ENCODE results near the gene FBXW5.

FBXW5 gene

DNA sequence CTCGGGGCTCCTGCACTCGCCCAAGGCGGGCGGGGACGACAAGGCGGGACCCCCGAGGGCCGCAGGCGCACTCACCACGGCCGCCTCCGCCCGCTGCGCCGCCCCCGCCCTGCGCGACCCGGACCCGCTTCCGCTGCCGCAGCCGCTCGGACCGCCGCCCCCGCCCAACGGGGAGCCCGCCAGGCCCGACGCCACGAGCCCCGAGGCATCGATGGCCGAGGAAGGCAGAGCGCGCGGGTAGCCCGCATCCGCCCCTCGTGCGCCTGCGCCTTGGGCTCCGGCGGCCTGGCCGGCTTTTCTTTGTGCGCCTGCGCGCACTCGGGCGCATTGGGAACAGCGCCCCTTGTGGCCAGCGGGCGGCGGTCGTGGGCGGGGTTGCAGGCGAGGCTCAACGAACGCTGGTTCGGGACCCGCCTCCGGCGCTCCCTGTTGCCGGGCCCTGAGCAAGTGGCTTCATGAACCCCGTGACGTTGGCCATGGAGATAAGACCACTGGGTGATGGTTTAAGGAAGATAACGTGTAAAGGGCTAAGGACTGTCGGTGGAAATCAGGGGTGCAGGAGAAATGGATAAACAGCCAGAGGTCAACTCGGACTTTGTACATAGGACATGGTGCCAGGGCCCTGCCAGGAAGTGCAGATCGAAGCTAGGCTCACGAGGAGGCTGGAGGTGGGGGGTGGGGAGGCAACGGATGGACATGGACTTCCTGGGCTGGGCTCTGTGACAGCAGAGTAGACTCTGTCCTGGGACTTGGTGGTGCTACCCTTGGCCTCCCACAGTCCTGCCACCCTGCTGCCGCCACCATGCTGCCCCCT lies at the start of gene FBXW5, which contains the start of gene C8G:
Gene FBXW5, minus strand, starts transcription at position 220 of the 814 bp plus-strand sequence. CDS start 655 bp downstream, outside the sequence.
Gene C8G, plus strand, starts transcription at position 725 of the 814 bp plus-strand sequence. Its CDS starts 78 bp downstream, at position 803.
- DNase-seq, result peak; percentile 49 to 93

GRCh38 chr9:136992819-136993369 lies 48.4 kb upstream of the FBXW5 start:
- no peak for DNase-seq

DNA sequence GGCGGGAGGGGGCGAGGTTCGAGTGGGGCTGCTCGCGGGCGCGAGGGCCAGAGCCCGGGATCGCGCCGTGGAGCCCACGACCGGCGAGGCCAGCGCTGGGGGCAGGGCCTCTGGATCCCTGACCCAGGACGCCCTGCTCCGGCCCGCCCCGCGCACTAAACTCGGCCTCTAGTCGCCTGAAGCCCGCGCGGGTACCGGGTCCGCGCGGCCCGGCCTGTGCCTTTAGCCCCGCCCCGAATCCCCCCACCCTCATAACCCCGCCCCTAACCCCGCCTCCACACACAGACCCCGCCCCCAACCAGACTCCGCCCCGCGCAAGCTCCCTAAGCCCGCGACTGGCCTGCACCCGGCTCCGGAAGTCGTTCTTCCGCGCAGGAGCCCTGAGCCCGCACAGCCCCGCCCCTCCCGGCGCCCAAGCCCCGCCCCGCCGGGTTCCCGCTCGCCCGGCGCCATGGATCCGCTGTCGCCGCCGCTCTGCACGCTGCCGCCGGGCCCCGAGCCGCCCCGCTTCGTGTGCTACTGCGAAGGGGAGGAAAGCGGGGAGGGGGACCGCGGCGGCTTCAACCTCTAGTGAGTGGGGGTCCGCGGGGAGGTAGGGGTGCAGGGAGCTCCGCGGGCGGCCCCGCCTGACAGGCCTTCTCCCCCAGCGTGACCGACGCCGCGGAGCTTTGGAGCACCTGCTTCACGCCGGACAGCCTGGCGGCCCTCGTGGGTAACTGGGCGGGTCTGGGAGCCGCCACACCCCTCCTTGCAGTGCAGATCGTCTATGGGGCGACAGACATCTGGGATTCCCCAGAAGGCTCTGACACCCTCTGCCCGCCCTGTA lies 47.7 kb upstream of the FBXW5 start, which contains the start of gene PAXX:
Gene PAXX, plus strand, starts transcription at position 430 of the 826 bp plus-strand sequence. Its CDS starts 22 bp downstream, at position 452.
- DNase-seq, result peak; percentile 20 to 80

DNA sequence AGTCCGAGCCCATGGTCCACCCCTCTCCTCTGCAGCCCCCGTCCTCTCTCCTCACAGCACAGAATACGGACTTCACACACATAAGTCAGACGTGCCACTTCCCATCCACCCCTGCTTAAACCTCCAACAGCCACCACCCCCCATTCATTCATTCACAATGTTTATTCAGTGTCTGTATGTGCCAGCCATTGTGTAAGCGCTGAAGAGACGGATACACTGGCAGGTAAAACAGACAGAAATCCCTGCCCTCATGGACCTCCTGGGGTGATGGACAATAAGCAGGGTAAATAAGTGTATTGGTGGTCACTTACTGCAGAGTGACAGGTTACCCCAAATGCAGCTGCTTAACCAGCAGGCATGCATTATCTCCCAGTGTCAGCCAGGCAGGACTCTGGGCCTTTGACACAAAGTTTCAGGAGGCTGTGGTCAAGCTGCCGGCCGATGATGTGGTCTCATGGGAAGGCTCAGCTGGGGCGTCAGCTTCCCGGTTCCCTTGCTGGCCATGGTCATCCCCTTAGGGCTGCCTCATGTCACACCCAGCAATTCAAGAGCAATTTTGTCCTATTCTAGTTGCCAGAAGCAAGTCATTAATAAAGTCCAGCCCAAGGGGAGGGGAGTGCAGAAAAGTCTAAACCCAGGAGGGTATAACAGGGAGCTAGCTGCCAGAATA lies 45.8 kb upstream of the FBXW5 start:
- DNase-seq, result no peak

GRCh38 chr9:136988872-136989271 lies 44.3 kb upstream of the FBXW5 start:
- no peak for DNase-seq

GRCh38 chr9:136985853-136986252 lies 41.3 kb upstream of the FBXW5 start:
- DNase-seq, result no peak

DNA sequence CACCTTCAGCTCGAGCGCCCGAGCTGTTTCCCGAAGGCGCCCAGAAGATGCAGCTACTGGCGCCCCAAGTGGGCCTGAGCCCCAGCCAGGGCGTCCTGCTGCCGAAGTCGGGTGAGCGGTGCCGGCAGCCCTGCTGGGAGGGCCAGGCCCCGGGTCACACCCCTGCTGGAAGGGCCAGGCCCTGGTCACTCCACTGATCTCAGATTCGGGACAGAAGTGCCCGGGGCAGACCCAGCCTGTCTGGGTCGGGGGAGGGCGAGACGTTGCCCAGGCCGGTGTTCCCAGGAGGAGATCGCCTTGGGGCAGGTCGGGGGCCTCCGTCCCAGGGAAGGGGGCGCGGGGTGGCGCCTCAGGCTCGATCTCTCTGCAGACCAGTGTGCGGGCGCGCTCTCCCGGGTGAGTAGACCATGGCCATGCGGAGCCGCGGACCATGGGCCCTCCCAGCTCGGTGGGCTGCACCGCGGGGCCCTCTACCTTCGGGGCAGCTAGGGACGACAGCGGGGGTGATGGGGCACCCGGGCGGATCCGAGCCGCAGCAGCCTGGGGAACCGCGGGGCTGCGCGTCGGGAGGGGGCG lies 40.6 kb upstream of the FBXW5 start:
- DNase-seq, result no peak

- DNase-seq, result no peak
Observed at GRCh38 chr9:136984464-136985026, 40.0 kb upstream of the FBXW5 start.

DNA sequence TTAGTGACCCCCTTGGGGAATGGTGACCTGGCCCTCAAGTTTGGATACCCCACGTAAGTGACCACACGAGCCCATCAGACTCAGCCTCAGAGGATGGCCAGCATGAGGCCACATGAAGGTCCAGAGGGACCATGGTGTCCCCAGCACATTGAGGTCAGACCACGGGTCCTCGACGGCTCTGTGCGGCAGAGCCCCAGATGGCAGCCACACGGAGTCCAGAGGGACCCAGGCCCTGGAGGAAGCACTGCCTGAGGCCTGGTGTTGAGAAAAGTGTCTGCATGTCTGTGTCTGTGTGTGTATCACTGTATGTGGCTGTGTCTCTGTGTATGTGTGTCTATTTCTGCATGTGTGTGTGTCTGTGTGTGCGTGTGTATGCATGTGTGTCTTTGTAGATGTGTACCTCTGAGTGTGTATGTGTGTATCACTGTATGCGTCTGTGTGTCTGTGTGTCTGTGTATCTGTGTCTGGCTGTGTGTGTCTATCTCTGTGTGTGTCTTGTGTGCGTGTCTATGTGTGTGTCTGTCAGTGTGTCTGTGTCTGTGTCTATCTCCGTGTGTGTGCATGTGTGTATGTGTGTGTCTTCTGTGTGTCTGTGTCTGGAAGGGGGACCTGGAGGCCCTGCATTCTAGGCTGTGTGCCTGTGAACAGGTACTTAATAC lies 39.2 kb upstream of the FBXW5 start:
- DNase-seq, result no peak

DNA sequence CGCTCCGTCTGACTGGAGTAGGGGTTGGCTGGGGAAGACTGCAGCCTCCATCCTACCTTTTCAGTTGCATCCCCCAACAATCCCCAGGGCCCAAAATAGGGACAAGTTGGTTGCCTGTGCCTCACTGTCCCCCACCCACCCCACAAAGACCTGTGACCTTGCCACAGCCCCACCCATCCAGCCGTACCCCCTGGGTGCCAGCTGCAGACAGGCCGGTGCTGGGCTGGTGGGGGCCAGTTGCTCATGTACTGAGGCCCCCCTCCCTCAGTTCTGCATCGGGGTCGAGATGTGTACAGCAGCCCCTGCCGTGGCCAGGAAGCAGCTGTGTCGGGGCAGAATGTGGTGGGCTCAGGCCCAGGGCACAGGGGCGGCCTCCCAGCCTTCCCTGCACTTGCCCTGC lies 38.6 kb upstream of the FBXW5 start:
- no peak for DNase-seq

DNA sequence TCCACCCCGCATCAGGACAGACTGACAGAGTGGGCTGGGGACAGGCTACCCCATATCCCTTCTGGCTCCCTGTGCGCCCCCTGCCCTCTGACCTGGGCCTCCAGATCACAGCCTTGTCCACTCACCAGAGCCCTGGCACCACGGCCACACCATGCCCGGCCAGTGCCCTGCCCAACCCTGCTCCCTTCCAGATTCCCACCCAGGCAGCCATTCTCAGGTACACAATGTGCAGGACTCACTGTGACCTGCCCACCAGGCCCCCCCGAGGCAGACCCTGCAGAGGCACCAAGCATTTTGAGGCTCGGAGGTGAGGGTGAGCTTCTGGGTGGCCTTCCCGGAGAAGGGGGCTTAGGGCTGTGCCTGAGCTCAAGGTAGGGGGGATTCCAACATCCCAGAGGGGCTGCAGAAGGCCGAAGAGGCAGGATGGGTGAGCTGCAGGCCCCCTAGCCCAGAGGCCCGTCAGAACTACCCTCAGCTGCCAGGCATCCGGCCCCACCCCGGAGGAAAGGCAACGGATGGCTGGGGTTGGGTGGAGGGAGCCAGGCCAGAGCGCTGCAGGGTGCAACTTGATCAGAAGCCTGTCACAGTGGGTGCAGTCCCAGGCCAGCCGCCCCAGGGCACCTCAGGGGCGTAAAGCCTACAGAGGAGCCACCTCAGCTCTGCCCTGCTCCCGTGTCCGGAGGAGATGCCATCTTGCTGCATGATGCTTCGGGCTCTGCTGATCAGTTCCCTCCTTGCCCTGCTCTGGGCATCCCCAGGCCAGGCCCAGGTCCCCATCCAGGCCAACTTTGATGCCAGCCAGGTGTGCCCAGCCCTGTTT lies 37.9 kb upstream of the FBXW5 start, which contains the start of gene LCNL1:
Gene LCNL1, plus strand, starts transcription at position 762 of the 820 bp plus-strand sequence. CDS start 594 bp downstream, outside the sequence.
- DNase-seq, result no peak

DNA sequence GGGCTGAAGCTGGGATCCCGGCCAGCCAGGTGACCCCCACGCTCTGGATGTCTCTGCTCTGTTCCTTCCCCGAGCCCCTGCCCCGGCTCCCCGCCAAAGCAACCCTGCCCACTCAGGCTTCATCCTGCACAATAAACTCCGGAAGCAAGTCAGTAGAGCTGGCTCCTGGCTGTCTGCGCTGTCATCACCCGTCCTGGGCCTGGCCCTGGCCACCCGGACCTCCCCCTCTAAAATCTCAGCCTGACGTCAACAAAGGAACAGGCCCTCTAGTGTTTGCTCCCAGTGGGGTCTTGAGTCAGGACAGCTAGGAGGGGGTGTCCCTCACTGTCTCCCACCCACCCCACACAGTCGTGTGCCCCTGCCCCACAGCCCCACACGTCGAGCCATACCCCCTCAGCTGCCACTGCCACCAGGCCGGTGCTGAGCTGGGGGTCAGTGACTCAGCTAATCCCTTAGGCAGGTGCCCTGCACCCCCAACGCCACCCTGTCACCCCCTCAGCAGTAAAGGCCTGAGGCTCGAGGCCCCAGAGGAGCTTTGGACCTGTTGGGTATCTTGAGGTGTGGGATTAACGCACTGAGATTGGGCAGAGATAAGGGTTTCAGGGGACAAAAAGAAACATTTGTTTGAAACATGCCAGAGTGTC lies 37.2 kb upstream of the FBXW5 start:
- DNase-seq, result no peak

- DNase-seq, result no peak
Observed at GRCh38 chr9:136980669-136981478, 36.3 kb upstream of the FBXW5 start.

DNA sequence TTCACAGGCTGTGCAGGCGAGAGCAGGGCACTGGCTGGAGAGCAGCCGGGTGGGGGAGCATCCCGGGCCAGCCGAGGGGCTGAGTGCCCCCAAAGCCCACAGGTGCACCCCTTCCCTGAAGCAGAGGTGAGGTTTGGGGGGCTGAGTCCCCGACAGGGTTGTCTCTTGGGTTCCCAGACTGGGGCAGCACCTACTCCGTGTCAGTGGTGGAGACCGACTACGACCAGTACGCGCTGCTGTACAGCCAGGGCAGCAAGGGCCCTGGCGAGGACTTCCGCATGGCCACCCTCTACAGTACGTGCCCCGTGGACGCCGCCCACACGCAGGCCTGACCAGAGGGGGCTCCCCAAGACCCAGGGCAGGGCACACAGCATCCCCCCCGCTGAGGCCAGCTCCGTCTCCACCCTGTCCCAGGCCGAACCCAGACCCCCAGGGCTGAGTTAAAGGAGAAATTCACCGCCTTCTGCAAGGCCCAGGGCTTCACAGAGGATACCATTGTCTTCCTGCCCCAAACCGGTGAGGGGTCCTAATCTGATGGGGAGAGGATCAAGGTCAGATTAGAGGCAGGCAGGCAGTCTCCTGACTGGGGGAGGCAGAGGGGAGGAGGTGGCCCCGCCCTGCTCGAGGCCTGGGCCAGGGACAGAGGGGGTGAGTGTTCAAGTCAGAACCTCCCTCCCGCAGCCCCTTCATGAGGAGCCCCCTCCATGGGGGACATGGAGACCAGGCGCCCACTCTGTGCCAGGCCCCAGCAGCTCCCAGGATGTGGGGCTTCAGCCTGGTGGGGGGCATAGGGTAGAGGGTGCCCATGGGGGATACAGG lies 35.4 kb upstream of the FBXW5 start:
- no peak for DNase-seq

- no peak for DNase-seq
Observed at GRCh38 chr9:136978865-136979544, 34.5 kb upstream of the FBXW5 start.

DNA sequence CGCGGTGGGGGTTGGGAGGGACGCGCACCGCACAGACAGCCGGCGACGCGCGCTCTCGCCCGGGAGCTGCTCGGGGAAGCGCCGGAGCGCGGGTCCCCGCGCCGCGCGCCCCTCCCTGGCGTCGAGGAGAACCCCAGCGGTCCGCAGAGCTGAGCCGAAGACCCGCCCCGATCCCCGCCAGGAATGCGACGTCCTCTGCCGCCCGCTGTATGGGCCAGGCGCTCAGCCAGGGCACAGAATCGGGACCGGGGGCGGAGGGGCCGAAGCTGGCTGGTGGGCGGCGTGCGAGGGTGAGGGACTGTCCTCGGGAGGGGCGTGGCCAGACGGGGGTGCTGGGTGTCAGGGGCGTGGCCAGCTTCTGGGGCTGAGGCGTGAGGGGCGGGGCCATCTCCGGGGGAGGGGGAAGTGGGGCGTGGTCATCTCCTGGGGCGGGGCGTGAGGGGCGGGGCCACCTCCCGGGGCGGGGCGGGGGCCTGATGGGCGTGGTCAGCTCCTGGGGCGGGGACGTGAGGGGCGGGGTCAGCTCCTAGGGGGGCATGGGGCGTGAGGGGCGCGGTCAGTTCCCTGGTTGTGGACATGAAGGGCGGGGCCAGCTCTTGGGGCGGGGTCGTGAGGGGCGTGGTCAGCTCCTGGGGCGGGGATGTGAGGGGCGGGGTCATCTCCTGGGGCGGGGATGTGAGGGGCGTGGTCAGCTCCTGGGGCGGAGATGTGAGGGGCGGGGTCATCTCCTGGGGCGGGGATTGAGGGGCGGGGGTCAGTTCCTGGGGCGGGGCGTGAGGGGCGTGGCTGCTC lies 33.7 kb upstream of the FBXW5 start:
- no peak for DNase-seq

DNA sequence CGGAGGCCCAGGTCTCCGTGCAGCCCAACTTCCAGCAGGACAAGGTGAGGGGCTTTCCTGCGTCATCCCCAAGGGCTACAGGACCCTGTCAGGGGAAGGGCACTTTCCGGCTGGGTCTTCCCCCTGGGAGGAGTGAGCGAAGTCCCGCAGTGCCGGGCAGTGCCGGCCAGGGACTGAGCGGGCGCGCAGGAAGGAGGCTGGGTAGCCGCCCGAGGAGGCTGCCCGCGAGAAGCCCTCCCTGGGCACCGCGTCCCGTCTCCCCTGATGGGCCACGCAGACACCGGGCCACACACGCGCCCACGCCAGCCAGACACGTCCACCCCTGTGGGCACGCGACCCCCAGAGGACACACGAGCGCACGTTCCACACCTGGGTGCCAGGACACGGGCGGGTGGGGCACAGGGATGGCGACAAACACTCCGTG lies 33.1 kb upstream of the FBXW5 start:
- DNase-seq, result no peak

Data from NCI-H446 (cell line).